Left ventricle myocardium inferior (tissue), 1 donor: ENCODE results near the gene ACACA. TPM values are rescaled to one million over a fixed set of nuclear protein-coding genes. Genes with fewer than 3 reads are reported as not detected.

Source experiments
- DNase-seq: peaks from one replicate; pipeline ENCODE4 v3.0.0-alpha.2; 2020
- H3K27ac ChIP-seq: fragments of 200-600 bp; replicated peaks from 2 replicates; pipeline ENCODE4 v1.8.0; 2021
- H3K27me3 ChIP-seq: fragments of 200-600 bp; 2 replicates; pipeline ENCODE4 v1.8.0; 2021; ENCODE audit warnings: low read depth
- H3K36me3 ChIP-seq: fragments of 200-600 bp; 2 replicates; pipeline ENCODE4 v1.8.0; 2021
- H3K4me1 ChIP-seq: fragments of 200-600 bp; 2 replicates; pipeline ENCODE4 v1.8.0; 2021
- H3K4me3 ChIP-seq: fragments of 200-600 bp; 2 replicates; pipeline ENCODE4 v1.8.0; 2021; ENCODE audit warnings: mild to moderate bottlenecking, moderate library complexity
- H3K9me3 ChIP-seq: fragments of 200-600 bp; replicated peaks from 2 replicates; pipeline ENCODE4 v1.8.0; 2021
- intact Hi-C: fragments of 100-400 bp; cut with micrococcal nuclease; formaldehyde crosslinking; loops from one replicate; pipeline ENCODE4 v1.11.0; 2022
- total RNA-seq: library from RNA; stranded (reverse); fragmentation: NEBNext Ultra II Directional; extraction: Animal tissue kit (Norgen Biotek cat#: 25700); gene quantifications from one replicate; pipeline ENCODE4 v1.2.1, GENCODE V29; 2021
- TF ChIP-seq, protein P1 (sequence below): fragments of 200-600 bp; IDR thresholded peaks from 2 replicates; pipeline ENCODE4 v1.8.0; 2021; ENCODE audit warnings: antibody characterized with exemption, mild to moderate bottlenecking, borderline replicate concordance
- donor health status: DM: no; HTN: yes; CAD: no; lungs with severe emphysema.

The ACACA gene
- total RNA-seq, 1 donor from 2014 or later = 16.2 TPM

- Histone ChIP-seq H3K9me3 (no peaks in the 10 kb centered on the region), H3K27ac (no peak overlapping the region), H3K4me3 (no peak overlapping the region), H3K27me3 (no peaks in the 10 kb centered on the region), H3K36me3 (no peaks in the 10 kb centered on the region), H3K4me1 (no peaks in the 10 kb centered on the region)
- no peak for DNase-seq
- intact Hi-C loops = no loop called here
- TF ChIP-seq, protein P1, sequence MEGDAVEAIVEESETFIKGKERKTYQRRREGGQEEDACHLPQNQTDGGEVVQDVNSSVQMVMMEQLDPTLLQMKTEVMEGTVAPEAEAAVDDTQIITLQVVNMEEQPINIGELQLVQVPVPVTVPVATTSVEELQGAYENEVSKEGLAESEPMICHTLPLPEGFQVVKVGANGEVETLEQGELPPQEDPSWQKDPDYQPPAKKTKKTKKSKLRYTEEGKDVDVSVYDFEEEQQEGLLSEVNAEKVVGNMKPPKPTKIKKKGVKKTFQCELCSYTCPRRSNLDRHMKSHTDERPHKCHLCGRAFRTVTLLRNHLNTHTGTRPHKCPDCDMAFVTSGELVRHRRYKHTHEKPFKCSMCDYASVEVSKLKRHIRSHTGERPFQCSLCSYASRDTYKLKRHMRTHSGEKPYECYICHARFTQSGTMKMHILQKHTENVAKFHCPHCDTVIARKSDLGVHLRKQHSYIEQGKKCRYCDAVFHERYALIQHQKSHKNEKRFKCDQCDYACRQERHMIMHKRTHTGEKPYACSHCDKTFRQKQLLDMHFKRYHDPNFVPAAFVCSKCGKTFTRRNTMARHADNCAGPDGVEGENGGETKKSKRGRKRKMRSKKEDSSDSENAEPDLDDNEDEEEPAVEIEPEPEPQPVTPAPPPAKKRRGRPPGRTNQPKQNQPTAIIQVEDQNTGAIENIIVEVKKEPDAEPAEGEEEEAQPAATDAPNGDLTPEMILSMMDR = no peak
Observed at GRCh38 chr17:37312137-37312923, 94.3 kb downstream of the ACACA start.

DNA sequence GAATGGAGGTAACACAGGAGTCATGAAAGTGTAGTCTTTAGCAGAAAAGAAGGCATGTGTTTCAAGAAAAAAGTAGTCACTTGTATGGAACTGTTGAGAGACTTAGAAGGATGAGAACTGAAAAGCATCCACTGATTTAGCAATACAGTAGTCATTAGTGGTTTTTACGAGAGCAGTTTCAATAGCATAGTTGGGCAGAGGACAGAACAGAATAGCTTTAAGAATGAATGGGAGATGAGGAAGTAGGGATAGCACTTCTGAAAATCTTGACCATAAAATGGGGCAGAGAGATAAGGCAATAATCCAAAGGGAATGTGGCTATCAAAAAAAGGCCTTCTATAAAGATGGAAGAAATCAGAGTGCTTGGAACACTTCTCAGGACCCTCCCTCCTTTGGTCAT, 95.7 kb downstream of the ACACA start:
- no peak overlapping the region for H3K27ac ChIP-seq
- intact Hi-C loops = no loop called here
- no peaks in the 10 kb centered on the region for H3K27me3 ChIP-seq
- no peaks in the 10 kb centered on the region for H3K9me3 ChIP-seq
- no peaks in the 10 kb centered on the region for H3K36me3 ChIP-seq
- H3K4me3 ChIP-seq = no peak overlapping the region
- DNase-seq = no peak
- TF ChIP-seq, protein P1 = no peak
- H3K4me1 ChIP-seq = no peaks in the 10 kb centered on the region

GRCh38 chr17:37309051-37309450, 97.6 kb downstream of the ACACA start:
- intact Hi-C loops = no loop called here
- DNase-seq = no peak
- no peak overlapping the region for H3K27ac ChIP-seq
- peaks cover 6% of the 10 kb centered on the region for H3K36me3 ChIP-seq
- no peaks in the 10 kb centered on the region for H3K27me3 ChIP-seq
- no peaks in the 10 kb centered on the region for H3K4me1 ChIP-seq
- H3K4me3 ChIP-seq = no peak overlapping the region
- TF ChIP-seq, protein P1 = no peak
- H3K9me3 ChIP-seq = no peaks in the 10 kb centered on the region

DNA sequence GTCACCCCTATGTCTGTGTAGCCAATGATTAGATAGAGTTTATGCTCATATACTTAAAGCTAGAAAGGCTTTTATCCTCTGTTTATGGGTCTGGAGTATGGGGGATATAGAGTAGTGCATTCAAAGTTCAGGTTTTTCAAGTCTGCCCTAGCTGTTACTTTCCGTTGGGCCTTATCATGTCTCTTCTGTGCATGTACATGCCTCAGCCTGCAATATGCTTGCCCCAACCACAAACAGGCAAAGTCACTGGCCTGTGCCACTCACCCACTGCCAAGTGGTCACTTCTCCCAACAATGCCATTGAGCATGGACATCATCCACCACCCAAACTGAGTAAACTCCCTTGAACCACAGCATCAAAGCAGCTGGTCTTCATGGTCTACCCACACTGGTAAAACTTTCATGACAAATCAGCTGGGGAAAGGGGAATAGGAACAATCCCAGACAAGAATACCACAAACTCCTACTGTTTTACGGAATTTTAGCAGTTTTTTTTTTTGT, 101.2 kb downstream of the ACACA start:
- H3K27ac ChIP-seq = no peak overlapping the region
- TF ChIP-seq, protein P1 = no peak
- H3K9me3 ChIP-seq = no peaks in the 10 kb centered on the region
- H3K4me1 ChIP-seq = peaks cover 11% of the 10 kb centered on the region
- H3K27me3 ChIP-seq = no peaks in the 10 kb centered on the region
- peaks cover 13% of the 10 kb centered on the region for H3K36me3 ChIP-seq
- no peak overlapping the region for H3K4me3 ChIP-seq
- intact Hi-C loops = no loop called here
- DNase-seq = no peak

DNA sequence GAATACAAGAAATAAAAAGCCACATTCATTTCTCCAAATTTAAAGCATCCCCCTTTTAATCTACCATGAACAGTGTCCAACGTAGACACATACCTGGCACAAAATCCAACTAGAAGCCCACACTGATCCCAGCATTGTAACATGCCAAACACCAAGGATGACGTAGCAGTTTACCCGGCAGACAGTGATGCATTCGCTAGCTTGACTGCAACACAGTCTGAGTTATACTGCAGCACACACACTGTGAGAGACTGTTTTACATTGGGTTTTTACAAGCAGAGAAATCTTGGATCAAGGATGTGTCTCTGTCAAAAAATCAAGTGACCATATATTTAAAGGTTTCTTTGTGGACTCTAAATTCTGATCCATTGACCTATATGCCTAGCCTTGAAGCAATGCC, 105.3 kb downstream of the ACACA start:
- peak overlapping the region; percentile 45 for H3K4me3 ChIP-seq
- H3K9me3 ChIP-seq = no peaks in the 10 kb centered on the region
- peaks cover 13% of the 10 kb centered on the region for H3K36me3 ChIP-seq
- no peak for DNase-seq
- H3K27ac ChIP-seq = peak overlapping the region; percentile 53
- peaks cover 34% of the 10 kb centered on the region for H3K4me1 ChIP-seq
- TF ChIP-seq, protein P1 = no peak
- intact Hi-C loops = no loop called here
- H3K27me3 ChIP-seq = no peaks in the 10 kb centered on the region
